GM21723 (cell line): Measurements from ENCODE around the gene TWSG1.
"Not testable (repeated sequence)": the region's sequence is repeated elsewhere in the genome, so short reads cannot be mapped to it uniquely, and the experiment has no call there.

Experiments
- ATAC-seq: cut with Tn5 transposase; IDR thresholded peaks from one replicate; pipeline ENCODE4 v1.9.1; 2021; ENCODE audit warnings: mild to moderate bottlenecking, moderate library complexity; ENCODE audit not compliant: unreplicated experiment

TWSG1 gene

GRCh38 chr18:9334973-9335696 lies 562 bp downstream of the TWSG1 start:
- peak; percentile 52 for ATAC-seq

GRCh38 chr18:9335697-9336045 lies 1.1 kb downstream of the TWSG1 start:
- ATAC-seq, result no peak

GRCh38 chr18:9336827-9337226 lies 2.3 kb downstream of the TWSG1 start:
- no peak for ATAC-seq

GRCh38 chr18:9337873-9338272 lies 3.3 kb downstream of the TWSG1 start:
- ATAC-seq, result no peak

GRCh38 chr18:9340472-9340871 lies 5.9 kb downstream of the TWSG1 start:
- no peak for ATAC-seq

- no peak for ATAC-seq
These were observed 9.0 kb downstream of the TWSG1 start for GRCh38 chr18:9343577-9343976.

- no peak for ATAC-seq
These were observed 12.2 kb downstream of the TWSG1 start for GRCh38 chr18:9346775-9347174.

GRCh38 chr18:9348079-9348671 lies 13.6 kb downstream of the TWSG1 start:
- ATAC-seq, result no peak

GRCh38 chr18:9348766-9349165 lies 14.2 kb downstream of the TWSG1 start:
- no peak for ATAC-seq

GRCh38 chr18:9353596-9353995 lies 19.0 kb downstream of the TWSG1 start:
- ATAC-seq, result peak; percentile 82

- peak; percentile 58 for ATAC-seq
These were observed 19.7 kb downstream of the TWSG1 start for GRCh38 chr18:9354256-9354655.

- no peak for ATAC-seq
These were observed 22.4 kb downstream of the TWSG1 start for GRCh38 chr18:9356976-9357375.

- no peak for ATAC-seq
These were observed 25.2 kb downstream of the TWSG1 start for GRCh38 chr18:9359796-9360195.

- no peak for ATAC-seq
These were observed 26.6 kb downstream of the TWSG1 start for GRCh38 chr18:9361191-9361590.

GRCh38 chr18:9362869-9363268 lies 28.3 kb downstream of the TWSG1 start:
- ATAC-seq, result no peak

- no peak for ATAC-seq
These were observed 29.7 kb downstream of the TWSG1 start for GRCh38 chr18:9364242-9364641.

GRCh38 chr18:9365406-9365805 lies 30.8 kb downstream of the TWSG1 start:
- ATAC-seq, result no peak

GRCh38 chr18:9366126-9366714 lies 31.6 kb downstream of the TWSG1 start:
- no peak for ATAC-seq

- ATAC-seq, result not testable (repeated sequence)
These were observed 38.7 kb downstream of the TWSG1 start for GRCh38 chr18:9373254-9373653.

GRCh38 chr18:9379118-9379517 lies 44.5 kb downstream of the TWSG1 start:
- no peak for ATAC-seq

- ATAC-seq, result no peak
These were observed 45.5 kb downstream of the TWSG1 start for GRCh38 chr18:9380101-9380500.

- no peak for ATAC-seq
These were observed 46.2 kb downstream of the TWSG1 start for GRCh38 chr18:9380621-9381395.
